HG03135 (cell line): ENCODE measurements around the gene CBLB.

ENCODE experiments used
- ATAC-seq: cut with Tn5 transposase; IDR thresholded peaks from one replicate; pipeline ENCODE4 v1.9.1; 2021; ENCODE audit warnings: mild to moderate bottlenecking, moderate library complexity; ENCODE audit not compliant: unreplicated experiment

Gene CBLB

DNA sequence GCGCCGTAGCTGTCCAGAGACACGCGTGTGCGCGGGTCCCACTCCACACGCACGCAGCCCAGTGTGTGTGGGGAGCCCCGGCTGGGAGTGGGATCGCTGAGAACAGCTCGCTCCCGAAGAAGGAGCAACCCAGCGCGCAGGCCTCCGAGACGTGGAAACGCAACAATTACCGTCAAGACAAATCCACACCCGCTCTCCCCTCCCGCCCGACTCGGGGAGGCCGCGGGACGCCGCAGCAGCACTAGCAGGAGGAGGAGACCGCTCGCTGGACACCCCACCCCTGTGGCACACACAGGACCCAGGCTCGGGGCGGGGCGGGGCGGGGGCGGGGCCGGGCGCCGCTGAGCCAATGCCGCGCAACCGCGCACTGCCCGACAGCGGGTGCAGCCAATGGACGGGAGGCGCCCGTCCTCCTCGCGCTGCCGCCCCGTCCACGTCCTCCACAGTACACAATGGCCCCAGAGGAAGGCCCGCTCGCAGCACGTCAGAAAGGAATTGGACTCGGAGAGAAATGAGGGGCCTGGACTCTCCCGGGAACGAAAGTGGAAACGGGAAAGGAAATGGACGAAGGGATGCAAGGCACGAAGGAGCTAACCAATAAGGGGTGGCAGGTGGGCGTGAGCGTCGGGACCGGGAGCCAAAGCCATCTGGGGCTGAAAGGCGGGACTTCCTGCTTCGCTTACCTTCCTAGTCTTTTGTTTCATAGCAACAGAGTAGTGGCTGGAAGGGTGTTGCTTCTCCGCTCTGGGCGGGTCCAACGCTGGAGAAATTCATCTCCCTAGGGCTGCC, at the start of gene CBLB:
CBLB (minus strand) TSS at position 271 of the 789 bp plus-strand sequence. CDS start 1,435 bp downstream, outside the sequence.
- ATAC-seq, result peak; percentile 79

DNA sequence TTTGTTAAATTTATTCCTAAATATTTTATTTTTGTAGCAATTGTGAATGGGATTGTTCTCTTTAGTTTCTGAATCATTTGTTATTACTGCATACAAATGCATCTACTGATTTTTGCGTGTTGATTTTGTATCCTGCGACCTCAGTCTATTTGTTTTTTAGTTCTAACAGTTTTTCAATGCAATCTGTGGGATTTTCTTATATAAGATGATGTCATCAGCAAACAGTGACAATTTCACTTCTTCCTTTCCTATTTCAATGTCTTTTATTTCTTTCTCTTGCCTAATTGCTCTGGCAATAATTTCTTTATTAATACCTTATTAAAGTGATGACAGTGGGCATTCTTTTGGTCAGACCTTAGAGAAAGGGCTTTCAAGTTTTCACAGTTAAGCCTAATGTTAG, 48.0 kb upstream of the CBLB start:
- no peak for ATAC-seq

DNA sequence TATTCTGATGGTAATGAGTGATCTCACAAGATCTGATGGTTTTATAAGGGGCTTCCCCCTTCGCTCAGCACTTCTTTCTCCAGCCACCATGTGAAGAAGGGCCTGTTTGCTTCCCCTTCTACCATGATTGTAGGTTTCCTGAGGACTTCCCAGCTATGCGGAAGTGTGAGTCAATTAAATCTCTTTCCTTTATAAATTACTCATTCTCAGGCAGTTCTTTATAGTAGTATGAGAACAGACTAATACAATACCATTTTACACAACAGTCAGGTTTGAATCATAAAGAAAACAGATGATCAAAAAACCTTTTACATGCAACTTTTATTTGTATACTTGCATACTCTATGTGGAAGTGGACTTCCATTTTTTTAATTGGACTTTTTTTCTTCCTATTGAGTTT, 46.7 kb upstream of the CBLB start:
- ATAC-seq, result no peak

DNA sequence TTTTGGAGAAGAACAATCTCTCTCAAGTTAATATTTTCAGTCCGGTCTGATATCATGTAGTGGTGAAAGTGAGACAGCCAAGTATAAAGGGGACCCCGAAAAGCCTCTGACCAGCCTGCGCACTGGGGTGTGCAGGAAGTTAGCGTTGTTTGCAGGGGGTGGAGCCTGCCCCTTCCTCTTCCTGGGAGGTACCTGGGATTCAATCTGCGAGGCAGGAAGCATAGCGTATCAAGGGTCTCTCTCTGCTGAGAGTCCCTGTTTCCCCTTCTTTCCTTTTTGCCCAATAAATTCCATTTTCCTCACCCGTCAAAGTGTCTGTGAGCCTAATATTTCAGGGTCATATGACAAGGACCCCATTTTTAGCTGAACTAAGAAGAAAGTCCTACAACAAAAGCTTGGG, 44.8 kb upstream of the CBLB start:
- no peak for ATAC-seq

DNA sequence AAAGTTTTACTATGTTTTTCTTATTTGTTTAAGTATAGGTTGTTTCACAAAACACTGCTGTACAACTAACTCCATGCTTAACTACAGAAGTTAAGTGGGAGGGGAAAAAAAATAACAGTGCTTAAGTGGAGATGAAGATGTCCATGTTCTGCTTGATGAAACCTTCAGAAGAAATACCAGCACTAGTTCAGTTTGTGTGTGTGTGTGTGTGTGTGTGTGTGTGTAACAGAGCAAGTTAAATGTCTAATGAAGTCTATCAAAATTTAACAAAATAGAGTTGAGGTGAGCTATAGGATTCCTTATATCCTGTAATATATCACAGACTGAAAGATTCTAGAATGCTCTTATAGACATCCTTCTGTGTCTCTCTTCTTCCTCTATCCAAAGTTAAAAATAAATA, 44.1 kb upstream of the CBLB start:
- ATAC-seq, result no peak

DNA sequence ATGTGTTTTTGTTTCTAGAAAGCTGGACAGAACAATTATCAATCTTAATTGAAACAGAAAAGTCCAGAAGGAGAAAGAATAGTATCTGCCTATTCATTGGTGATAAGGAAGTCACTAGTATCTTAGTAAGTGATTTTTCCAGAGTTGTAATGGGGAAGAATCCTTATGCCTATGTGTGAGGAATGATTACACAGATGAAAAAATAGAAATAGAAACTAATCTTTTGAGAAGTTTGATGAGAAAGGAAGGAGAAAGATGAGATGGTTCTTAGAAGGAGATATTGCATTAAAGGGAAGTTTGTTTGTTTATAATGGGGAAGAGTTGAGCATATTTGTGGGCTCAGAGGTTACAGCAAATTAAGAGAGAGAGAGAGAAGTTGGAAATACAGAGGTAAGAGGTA, 42.7 kb upstream of the CBLB start:
- no peak for ATAC-seq

DNA sequence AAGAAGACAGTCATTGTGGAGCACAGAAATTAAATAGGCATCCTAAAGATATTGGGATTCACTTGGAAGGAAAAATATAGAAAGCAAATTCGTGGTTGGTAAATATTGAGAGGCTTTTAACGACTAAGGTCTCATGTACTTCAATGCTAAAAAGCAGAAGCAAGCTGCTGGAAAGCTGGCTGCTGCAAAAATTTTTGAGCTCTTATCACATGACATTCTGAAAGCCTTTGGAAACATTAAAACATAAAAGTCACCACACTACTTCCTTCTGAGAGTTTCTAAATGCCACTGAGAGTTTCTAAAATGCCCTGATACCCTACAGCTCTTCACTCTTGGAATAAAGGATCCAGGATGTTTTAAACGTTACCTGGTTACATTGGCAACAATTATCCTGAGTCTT, 39.0 kb upstream of the CBLB start:
- peak; percentile 75 for ATAC-seq

DNA sequence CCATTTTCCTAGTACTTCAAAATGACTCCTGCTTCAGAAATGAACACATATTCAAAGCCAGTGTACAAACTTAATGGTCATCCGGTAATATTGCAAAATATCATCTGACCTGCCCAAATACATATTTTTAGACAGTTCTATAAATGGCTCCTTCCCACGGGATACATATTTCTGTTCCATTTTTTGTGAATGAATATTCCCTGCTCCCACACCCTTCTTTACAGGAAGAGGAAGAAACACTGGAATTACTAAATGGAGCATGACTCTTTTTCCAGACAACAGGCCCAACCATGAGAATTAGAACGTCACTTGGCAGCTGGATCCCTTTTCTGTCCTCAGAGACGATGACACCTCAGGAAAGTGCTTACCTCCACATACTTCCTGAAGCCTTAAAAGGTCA, 38.0 kb upstream of the CBLB start:
- ATAC-seq, result no peak

DNA sequence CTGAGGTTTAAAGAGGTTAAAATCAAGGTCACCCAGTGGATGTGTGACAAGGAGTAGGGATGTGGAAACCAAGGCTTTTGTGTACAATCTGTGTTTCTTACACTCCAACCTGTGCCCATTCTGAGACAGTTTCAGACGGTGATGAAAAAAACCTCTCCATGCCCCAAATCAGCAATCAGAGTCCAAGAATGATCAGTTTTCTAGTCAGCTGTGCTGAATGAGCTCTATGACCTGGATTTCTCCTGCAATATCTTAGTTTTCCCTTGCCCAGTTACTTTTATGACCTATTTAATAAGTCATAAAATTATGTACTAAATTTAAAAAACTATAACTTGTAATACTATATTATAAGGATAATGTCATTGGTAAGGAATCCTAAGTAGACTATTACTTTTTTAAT, 37.5 kb upstream of the CBLB start:
- no peak for ATAC-seq

DNA sequence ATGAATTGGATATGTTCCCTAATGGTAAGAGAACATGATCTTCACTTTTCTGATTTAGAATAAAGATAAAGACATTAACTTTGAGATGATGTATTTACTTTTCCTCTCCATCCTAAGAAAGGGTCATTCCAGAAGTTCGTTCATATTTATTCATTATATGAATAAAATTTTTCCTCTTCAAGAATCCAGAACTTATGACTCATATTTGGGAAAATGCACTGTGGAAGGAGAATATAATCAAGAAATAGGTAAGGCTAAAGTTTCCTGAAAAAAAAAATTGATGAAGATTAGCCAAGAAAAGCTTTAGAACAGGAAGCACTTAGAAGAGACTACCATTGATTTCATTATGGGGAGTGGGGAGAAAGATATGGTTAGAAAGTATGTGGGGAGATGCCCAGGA, 36.5 kb upstream of the CBLB start:
- no peak for ATAC-seq

DNA sequence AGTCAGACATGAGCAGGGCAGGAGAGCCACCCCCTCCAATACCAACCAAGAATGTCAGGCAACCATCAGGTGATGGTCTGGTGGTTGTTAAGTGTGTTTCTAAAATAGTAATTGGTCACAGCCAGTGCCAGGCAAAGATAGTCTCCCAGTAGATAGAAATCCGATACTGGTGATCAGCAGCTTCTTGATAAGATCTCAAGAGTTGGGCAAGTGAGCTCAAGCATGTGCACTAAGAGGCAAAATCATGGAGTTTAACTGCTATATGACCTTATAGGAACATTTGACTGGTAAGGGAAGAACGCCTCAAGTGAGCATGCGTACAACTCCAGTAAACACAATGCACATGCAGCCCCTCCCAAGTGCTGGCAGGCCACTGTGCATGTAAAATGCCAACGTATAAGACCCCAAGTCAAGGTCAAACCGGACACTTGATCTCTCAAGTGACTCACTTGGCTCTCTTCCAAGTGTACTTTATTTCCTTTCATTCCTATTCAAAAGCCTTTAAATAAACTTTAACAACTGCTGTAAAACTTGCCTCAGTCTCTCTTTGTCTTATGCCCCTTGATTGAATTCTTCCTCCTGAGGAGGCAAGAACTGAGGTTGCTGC, 36.0 kb upstream of the CBLB start:
- ATAC-seq, result no peak

DNA sequence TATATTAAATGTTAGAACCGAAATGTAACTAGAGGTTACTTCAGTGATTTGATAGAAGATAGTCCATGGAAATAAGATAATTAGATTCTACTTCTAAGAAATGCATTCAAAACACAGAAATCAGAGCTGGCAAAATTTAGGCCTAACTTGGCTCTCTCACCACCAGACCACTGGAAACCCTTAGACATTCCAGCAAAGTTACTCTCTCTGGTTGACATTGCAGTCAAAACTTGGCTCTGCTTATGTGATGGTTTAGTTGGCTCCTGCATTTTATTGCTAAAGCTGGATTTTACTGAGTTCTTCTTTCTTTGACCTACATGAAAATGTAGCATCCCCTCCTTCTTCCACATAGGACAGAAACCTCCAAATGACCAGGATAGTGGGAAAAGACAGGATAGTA, 35.4 kb upstream of the CBLB start:
- no peak for ATAC-seq

DNA sequence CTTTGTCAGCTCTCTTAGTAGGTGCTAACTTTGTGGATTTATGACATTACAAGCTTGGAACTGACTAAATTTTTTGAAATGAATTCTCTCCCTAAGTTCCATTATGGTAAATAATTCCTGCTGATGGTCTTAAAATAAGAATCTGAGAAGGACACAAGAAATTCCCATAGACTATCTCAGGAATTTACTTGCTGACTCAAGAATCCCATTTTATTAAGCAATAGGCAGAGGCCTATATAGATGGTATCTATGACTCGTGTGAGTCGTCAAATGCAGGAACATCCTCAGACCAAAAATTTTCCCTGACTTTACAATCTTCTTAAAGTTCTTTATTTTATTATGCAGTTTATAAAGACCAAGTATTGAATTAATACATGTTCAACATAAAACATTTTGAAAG, 30.7 kb upstream of the CBLB start:
- ATAC-seq, result no peak

DNA sequence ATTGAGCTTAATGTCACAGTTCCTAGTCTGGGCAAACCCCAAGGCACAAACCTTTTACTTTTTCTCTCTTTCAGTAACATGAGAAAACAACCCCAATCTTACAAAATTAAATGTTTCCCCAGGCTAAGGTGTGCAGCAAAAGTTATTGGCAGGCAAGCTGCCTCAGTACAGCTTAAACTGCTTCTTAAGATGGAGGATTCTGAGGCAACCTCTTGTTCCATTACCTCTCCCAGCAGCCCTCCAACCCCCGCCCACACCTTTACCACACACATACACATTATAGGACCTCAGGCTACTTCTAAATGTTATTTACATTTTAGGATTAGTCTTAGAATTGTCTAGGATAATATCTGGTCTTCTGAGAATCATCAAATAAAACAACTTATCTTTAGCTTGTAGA, 22.3 kb upstream of the CBLB start:
- ATAC-seq, result no peak

DNA sequence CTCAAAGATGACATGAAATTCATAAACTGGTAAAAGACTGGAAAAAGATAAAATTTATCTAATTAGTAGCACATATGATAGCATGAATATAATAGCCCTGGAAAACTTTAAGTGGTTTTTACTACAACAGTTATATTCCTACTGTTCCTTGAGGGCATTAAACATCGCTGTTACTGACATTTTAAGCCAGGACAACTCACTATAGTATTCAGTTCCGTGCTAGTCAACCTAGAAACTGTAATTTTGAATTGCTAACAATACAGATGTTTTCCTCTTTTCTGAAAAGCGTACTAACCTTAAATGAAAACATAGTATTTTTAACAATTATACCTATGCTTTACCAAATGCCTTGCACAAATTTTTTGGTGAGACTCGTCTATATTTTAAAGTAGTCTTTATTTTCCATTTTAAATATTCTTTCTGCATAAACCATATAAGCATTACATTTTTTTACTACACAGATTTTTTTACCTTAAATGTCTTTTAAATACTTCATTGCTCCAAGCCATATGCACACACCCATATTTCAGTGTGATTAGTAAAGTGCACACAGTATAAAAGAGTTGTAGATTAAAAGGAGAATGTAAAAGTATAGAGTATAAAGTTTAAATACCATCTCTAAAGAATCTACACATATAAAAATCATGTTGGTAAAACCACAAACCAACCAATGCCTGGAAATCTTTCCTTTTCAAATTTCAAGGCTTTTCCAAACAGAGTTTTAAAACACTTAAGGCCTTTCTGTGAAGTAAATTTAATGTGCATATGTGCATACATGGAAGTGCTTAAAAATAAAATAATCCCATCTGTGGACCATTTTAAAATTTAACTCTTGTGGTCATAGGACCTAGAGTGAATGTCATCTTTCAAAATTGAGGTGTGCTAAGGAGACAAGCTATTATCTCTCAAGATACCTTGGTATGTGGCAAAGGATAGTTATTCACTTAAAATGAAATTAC, 20.1 kb upstream of the CBLB start:
- no peak for ATAC-seq

DNA sequence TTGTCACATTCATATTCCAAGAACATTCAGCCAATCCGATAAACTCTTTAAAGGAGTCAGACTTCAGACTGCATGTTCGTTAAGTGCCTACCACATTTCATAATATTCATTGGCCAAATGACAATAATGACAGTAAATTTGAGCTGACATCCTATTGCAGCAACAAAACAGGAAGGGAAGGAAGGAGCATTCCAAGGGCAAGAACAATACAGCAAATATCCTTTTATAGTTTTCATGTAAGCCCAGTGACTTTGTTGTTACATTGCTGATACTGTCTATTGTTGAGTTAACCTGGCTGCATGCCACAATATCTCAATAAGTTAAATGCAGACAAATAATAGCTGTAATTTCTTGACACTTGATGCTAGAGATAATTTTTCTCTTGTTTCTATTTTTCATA, 16.4 kb upstream of the CBLB start:
- ATAC-seq, result no peak

DNA sequence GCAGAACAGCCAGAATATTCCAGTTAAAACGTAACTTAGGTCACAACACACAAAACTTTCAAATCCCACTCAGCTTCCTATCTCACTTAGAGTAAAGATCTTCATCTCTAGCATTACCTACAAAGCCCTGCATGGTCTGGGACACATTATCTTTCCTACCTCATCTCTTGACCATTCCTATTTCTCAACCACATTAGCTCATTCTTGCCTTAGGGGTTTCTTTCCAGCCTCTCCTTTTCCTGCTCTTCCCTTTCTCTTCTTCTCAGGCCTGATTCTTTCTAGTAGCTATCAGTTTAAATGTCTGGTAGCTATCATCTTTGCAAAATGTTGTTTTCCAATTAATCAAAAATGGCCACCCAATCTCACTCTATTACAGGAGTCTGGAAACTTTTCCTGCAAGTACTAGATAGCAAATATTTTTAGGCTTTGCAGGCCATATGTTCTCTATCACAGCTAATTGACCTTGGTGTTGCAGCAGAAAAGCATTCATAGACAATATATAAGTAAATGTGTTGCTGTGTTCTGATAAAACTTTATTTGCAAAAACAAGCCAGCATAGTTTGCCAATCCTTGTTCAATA, 15.1 kb upstream of the CBLB start:
- ATAC-seq, result no peak

DNA sequence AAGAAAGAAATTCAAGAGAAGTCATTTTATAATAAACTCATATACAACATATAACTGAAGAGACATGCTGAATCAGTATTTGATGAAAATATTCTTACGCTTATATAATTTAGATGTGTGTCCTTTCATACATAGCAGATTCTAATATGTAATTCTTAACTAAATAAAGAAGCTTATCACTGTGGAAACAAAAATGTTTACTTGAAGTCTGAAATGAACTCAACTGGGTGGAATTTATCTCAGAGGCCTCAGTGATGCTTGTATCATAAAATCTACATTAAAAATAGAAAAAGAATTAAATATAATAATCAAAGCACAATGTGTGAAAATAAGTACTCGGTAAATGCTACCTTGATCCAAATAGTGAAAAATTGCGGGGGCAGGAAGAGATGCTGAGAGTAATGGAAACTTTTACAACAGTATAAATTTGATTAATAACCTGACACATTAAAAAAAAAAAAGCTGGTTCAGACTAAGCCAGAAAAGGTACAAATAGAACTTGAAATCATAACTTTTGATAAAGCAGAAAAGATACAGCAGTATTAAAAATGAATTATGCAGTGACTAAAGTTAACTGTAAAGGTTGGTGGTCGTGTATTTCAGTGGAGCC, 12.0 kb upstream of the CBLB start:
- ATAC-seq, result no peak

DNA sequence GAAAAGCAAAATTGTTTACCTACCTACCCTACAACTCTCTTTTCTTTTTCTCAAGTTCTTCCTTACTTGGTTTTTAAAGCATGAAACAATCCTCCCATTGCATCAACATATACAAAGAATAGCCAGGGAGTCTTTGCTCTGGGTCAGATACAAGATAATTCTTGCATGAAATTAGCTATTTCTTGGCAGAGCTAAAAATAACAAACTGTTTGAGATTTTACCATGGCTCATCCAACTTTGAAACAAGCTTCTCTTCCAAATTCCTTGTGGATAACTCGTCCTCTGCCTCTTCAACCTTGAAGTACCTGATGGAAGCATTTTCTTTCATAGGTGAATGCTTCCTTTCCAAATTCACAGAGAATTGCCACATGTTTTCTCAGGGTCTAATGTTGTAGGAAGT, 9.2 kb upstream of the CBLB start:
- no peak for ATAC-seq

DNA sequence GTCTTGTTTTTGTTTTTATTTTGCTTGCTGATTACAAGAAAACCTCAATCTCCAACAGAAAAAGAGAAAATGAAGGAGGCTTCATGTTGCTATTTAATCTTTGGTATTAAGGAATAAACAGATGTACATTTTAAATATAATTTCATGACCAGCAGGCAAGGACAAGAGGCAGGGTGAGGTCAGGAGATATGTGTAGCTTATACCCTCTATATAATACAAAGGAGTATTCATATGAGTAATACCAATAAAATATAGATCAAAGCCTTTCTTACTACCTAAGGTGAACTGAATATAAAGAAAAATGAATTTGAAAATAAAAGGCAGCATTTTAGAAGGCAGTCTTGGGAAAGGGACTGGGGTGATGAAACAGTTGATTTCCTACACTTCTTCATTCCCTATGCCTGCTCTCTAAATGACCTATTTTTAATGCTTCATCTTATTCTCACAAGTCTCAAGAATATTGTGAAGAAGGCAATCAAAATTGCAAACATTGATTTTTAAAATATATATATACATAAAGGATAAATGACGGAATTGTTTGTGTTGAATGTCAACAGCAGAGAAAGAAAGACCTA, 8.6 kb upstream of the CBLB start:
- no peak for ATAC-seq
